ENCODE data around the gene ZNF385C.

- TF ChIP-seq CTCF (IDR thresholded peaks at IDR 0.05) (no peak), POLR2A (IDR thresholded peaks at IDR 0.05) (no peak)
Observed at GRCh38 chr17:42110301-42111264, 12.3 kb upstream of the ZNF385C start.

Data from heart left ventricle (tissue), 13 donors.